HG03457 (cell line): ENCODE data around the gene MACROD1.
"Not testable (repeated sequence)": the region's sequence is repeated elsewhere in the genome, so short reads cannot be mapped to it uniquely, and the experiment has no call there.

Experiments
- ATAC-seq: cut with Tn5 transposase; IDR thresholded peaks from one replicate; pipeline ENCODE4 v1.9.1; 2021; ENCODE audit warnings: moderate number of reproducible peaks; ENCODE audit not compliant: unreplicated experiment

MACROD1 gene

DNA sequence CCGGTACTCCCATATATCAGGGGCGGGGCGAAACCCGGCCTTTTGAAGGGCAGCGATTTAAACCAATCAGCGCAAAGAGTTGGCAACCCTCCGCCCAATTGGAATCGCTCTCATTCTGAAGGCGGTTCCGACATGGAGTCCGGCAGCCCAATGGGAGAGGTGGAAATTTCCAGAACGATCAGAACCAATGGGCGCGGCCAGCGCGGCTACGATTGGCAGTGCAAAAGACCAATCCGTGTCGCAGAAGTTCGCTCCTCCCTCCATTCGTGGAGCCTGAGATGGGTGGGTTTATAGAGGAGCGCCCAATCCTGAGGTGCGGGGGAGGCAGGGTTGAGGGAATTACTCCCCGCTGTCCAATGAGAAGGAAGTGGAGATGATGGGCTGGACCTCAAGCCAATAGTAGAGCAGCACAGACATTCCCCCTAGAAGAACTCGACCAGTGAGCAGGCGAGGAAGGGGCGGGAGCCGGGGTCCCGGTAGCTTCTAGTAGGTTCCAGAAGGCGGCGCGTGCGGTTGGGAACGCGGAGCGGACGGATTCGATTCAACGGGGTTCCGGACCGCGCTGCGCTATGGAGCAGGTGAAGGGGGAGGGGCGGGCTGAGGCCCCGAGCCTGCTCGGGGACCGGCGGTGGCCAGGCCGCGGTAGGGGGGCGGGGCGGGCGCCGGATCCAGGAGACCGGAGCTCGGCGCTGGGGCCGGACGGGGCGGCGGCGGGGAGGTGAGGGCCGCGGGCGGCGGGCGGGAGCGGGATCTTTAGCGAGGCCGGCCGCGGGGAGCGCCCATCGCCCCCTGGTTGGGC is 20.0 kb upstream of the MACROD1 start, which contains the start of gene STIP1:
Gene STIP1, plus strand, starts transcription at position 479 of the 799 bp plus-strand sequence. Its CDS starts 91 bp downstream, at position 570.
- ATAC-seq: peak; percentile 70

- no peak for ATAC-seq
Observed at GRCh38 chr11:64185175-64185692, 19.3 kb upstream of the MACROD1 start.

DNA sequence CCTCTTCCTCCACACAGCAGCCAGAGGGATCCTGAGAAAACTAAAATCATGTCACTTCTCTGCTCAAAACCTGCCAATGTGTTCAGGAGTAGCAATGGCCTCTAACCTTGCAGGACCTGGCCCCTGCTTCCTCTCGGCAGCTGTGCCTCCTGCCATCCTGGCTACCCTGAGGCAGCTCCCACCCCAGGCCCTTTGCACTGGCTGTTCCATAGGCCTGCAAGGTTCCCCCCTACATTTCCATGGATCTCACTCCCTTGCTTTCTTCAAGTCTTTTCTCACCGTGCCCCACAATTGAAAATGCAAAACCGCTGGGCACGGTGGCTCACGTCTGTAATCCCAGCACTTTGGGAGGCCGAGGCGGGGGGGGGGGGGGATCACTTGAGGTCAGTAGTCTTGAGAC is 18.0 kb upstream of the MACROD1 start:
- no peak for ATAC-seq

DNA sequence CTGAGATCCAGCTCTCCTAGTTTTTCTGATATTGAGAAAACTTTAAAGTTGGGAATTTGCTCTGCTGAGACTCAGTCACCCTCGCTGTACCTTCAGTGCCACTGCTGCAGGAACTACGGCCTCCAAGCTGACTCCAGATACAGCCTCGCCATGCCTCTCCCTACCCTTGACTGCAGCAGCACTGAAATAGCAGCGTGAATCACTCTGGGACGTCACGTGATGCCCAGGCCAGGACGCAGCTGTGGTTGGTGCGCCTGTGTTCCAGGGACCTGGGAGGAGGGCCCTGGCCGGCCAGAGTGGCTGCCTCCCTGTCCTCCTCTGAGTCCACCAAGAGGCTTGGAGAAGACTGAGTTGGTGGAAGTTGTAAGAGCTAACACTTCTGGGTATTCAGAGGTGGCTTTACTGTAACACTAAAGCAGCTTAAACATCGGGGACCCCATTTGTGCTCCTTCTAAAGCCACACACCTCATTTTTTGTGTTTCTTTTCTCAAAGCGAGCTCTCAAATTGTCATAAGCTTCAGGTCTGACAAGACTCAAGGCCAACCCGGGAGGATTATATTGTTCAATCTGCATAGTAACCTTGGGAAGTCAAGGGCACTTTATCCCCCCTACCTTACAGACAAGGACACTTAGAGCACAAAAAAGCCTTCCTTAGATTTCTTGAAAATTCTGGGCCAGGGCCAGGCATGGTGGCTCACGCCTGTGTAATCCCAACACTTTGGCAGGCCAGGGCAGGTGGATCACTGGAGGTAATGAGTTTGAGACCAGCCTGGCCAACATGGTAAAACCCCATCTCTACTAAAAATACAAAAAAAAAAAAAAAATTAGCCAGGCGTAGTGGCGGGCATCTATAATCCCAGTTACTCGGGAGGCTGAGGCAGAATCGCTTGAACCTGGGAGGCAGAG is 15.8 kb upstream of the MACROD1 start:
- no peak for ATAC-seq

GRCh38 chr11:64180891-64181290 is 15.0 kb upstream of the MACROD1 start:
- no peak for ATAC-seq

DNA sequence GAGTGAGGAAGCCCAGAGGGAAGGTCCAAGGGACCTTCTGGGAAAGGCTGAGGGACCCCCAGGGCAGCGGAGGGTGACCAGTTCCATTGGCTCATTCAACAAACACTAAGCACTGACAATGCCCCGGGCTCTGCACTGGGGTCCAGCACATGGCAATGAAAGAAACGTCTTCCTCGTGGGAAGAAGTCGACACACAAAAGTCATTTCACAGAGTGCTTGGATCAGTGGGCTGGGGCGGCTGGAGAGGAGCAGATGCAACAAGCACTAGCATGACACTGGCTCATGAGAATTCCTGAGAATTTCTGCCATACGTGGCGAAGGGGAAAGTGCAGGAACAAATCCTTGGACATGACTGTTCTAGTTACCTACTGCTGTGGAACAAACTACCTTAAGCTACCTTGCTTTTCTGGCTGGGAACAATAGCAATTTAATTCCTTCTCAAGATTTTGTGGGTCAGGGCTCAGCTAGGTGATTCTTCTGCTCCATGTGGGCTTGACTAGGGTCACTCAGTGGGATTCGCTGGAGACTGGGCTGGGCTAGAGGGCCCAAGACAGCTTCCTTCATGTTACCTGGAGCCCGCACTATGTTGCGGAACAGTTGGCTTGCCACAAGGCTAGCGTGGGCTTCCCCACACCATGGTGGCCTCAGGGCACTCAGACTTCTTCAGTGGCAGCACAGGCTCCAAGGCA is 13.2 kb upstream of the MACROD1 start:
- ATAC-seq: no peak

GRCh38 chr11:64178203-64178602 is 12.3 kb upstream of the MACROD1 start:
- no peak for ATAC-seq

DNA sequence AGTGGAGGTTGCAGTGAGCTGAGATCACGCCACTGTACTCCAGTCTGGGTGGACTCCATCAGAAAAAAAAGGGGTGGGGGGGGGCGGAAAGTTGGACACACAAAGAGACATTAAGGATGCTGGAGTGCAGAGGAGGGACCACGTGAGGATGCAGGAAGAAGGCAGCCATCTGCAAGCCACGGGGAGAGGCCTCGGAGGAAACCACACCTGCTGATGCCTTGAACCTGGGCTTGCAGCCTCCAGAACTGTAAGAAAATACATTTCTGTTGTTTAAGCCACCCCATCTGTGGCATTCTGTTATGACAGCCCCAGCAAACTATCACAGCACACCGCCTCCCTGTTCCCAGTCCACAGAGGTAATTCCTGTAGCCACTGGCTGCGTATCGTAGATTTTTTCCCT is 10.8 kb upstream of the MACROD1 start:
- no peak for ATAC-seq

- no peak for ATAC-seq
Observed at GRCh38 chr11:64173616-64174355, 7.9 kb upstream of the MACROD1 start.

- no peak for ATAC-seq
Observed at GRCh38 chr11:64170419-64170818, 4.5 kb upstream of the MACROD1 start.

DNA sequence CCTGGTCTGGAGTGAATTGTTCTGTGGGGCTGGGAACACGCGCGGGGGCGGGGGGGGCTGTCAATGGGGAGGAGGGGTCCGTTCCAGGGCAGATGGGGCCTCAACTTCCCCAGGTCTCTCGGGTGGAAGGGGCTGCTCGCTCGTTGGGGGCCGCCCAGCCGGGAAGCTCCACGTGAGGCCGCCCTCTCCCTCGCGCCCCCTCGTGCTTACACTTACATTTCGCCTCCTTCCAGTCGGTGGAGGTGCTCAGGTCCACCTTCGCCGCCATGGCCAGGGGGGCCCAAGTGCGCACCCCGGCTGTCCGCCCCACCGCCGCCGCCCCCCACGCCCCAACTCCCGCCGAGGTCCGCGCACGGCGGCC is 452 bp downstream of the MACROD1 start:
- ATAC-seq: no peak

DNA sequence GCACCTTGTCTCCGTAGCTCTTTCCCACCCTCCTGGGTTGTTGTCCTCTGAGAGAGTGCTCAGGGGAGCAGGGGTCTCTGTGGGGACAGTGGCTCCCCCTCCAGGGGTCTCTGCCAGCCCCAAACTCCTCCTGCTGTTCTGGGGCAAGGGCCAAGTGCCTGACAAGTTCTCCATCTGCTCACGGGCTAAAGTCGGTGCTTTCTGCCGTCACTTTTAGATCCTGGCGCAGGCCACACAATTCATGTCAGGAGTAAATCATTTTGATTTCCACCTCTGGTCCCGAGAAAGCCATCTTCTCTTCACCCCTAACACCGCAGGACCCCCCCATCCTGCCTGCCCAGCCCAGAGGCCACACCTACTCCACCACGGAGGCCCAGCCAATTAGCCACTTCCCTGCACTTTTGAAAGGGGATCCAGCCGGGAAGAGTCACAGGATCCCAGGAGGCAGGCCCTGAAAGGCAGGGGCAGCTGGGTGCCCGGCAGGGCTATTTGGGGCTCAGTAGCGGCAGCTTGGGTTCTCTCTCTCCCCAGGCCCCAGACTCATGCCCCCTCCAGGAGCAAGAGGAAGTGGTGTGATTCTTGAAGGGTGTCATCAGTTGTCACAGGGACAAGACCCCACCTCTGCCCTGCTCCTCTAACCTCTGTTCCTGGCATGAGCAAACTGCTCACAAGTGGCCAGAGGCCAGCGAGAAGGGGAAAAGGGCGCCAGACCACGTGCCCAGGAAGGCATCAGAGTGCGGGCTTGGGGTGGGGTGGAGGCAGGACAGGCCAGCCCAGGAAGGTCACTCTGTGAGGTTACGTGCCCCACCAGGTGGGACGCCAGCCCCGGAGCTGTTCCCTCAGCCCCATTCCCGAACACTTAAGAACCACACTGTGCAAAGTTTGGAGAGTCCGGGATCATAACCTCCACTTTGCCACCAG is 1.3 kb downstream of the MACROD1 start:
- no peak for ATAC-seq

DNA sequence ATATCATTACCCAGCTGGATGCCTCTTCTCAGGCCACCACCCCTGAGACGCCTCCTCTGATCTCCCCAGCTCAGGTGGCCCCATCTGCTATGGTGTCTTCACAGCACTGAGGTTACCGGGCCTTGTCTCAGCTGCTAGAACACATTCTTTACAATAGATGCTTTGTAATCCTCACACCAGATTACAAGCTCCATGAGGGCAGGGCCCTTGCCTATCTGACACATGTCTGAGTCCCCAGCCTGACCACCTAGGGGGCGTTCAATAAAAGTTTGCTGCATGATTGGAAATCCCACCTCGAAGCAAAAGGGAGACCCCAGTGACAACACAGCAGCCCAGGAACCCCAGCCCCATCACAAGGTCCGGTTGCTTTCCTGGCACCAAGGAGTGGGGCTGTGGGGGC is 2.0 kb downstream of the MACROD1 start:
- no peak for ATAC-seq

DNA sequence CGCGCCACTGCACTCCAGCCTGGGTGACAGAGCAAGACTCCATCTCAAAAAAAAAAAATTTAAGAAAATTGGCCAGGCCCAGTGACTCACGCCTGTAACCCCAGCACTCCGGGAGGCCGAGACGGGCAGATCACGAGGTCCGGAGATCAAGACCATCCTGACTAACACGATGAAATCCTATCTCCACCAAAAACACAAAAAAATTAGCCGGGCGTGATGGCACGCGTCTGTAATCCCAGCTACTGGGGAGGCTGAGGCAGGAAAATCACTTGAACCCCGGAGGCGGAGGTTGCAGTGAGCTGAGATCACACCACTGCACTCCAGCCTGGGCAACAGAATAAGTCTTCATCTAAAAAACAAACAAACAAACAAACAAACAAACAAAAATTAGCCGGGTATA is 3.1 kb downstream of the MACROD1 start:
- not testable (repeated sequence) for ATAC-seq

GRCh38 chr11:64161037-64161436 is 4.9 kb downstream of the MACROD1 start:
- ATAC-seq: no peak

DNA sequence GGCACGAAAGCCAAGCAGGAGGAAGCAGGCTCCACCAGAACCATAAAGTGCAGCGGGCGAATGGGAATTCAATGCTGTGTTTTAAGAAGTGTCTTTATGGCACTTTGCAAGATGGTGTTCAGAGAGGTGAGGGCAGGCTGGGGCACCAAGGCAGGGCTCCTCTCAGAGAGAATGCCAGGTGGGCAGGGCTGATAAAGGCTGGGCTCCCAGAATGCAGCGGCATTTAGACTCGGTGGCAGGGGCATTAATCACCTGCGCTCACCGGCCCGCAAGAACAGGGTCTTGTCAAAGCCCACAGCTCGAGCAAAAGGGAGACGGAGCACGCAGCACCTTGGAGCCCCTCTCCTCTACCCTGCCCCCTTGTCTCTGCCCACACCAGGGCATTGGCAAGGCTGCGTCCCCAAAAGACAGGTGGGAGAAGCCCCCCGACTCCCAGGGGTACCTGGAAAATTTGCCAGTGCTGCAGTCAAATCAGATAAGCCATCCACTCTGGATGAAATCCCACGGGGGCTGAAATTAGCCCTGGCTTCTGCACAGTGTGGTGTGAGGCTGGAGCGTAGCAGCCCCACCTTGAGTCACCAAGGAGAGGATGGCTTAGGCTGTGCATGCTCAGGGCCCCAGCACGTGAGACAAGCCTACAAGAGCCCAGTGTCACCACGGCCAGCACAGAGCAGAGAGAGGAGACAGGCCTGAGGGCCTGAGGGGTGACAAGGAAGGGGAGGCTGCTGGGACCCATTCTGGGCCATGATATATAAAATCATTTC is 8.1 kb downstream of the MACROD1 start:
- ATAC-seq: no peak

DNA sequence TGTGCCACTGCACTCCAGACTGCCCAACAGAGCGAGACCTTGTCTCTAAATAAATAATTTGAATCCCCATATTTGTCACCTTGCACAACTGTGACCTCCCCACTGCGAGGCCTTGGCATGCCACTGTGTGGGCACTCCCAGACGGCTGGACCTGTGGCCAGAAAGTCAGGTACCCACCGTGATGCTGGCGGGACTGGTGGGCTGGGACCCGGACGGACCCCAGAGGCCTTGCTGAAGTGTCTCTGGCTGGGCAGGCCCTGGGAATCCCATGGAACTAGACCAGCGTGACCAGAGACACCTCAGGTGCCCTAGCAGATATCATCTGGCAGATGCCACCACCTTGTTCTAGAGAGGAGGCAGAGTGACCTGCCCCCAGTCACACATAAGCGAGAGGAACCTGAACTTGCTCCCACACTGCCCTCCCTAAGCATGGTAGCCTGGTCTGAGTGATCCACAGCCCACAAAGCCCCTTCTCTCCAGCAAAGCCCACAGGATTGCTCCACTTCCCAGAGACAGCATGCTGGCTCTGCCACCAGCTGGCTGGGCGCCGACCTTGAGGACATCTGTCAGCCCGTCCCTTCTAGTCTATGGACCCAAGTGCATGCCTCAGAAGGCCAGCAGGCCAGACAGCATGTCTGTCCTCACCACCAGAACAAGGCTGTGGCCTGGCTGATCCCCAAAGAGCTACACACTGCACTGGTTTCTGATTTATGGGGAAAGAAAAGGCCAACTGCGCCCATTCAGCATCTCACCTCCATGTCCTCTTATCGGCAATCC is 9.5 kb downstream of the MACROD1 start:
- ATAC-seq: no peak

DNA sequence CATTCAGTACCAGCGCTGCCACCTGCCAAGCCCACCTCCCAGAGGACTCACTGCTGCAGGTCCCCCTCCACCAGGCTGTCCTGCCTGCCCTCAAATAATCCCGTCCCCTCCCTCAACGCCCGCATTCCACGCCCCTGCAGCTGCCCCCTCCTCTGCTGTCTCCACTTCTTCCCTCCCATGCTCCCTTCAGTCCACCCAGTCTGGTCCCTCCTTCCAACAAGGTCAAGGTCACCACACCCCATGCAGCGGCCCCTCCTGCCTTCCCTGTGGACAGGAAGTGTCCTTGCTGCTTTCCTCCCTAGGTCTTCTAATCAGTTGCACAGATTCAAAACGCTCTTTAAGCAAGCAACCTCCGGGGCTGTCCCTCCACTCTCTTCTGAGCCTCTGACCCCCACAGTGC is 12.1 kb downstream of the MACROD1 start:
- no peak for ATAC-seq
